Posterior vena cava (tissue), 2 donors: ENCODE results near the gene PFAS. TPM values are rescaled to one million over a fixed set of nuclear protein-coding genes. Genes with fewer than 3 reads are reported as not detected.

Experiments
- DNase-seq: peaks from one replicate; pipeline ENCODE4 v3.0.0-alpha.2; 2020; ENCODE audit warnings: low spot score
- intact Hi-C, 2 donors: fragments of 100-400 bp; cut with DNase I; formaldehyde crosslinking; loops; one replicate each; pipeline versions ENCODE4 v1.14.1 to v1.14.2; 2022 to 2023
- total RNA-seq, 2 donors: library from RNA; stranded (reverse); fragmentation: NEBNext Ultra II Directional; extraction: Animal tissue kit (Norgen Biotek cat#: 25700); gene quantifications; one replicate each; pipeline ENCODE4 v1.2.1, GENCODE V29; 2021
- donor health status: DM: yes; HTN: yes; CAD: no.
- donor health status: DM: yes; HTN: yes; CAD: no.

Gene PFAS
- total RNA-seq, 2 donors from 2014 or later, result 20.3 to 23.9 TPM

- intact Hi-C loops, result no loop called here
- no peak for DNase-seq
These were observed 69.2 kb downstream of the PFAS start for GRCh38 chr17:8318010-8318935.

Other genes starting within 250 kb of the PFAS start
- gene GUCY2D, start 246.7 kb upstream of the PFAS start, total RNA-seq, result not detected
- gene ALOX15B, start 210.2 kb upstream of the PFAS start, total RNA-seq, result 1 to 10 TPM in 1 of 2 donors, under 1 TPM in 1; 0.48 to 3.3 TPM
- gene ALOX12B, start 161.6 kb upstream of the PFAS start, total RNA-seq, result not detected
- not detected for gene ALOXE3, start 130.8 kb upstream of the PFAS start, total RNA-seq
- under 1 TPM in 1 of 2 donors, not detected in 1; 0.67 TPM for gene HES7, start 125.2 kb upstream of the PFAS start, total RNA-seq
- 100 to 1,000 TPM; 203 to 206 TPM for gene PER1, start 96.9 kb upstream of the PFAS start, total RNA-seq
- gene VAMP2, start 86.3 kb upstream of the PFAS start, total RNA-seq, result 10 to 100 TPM; 66.7 to 80.1 TPM
- gene TMEM107, start 72.9 kb upstream of the PFAS start, total RNA-seq, result 10 to 100 TPM; 12.9 to 16.4 TPM
- 1 to 10 TPM; 4.5 to 5.6 TPM for gene BORCS6, start 59.1 kb upstream of the PFAS start, total RNA-seq
- under 1 TPM in 1 of 2 donors, not detected in 1; 0.69 TPM for gene AURKB, start 38.7 kb upstream of the PFAS start, total RNA-seq
- gene CTC1, start 1.2 kb upstream of the PFAS start, total RNA-seq, result 10 to 100 TPM; 23.2 to 29.8 TPM
- gene RANGRF, start 39.4 kb downstream of the PFAS start, total RNA-seq, result 10 to 100 TPM; 16.9 to 19.1 TPM
- gene SLC25A35, start 46.1 kb downstream of the PFAS start, total RNA-seq, result 1 to 10 TPM; 1.8 to 5.7 TPM
- 10 to 100 TPM; 17.8 to 22.3 TPM for gene ARHGEF15, start 61.0 kb downstream of the PFAS start, total RNA-seq
- gene ODF4, start 90.6 kb downstream of the PFAS start, total RNA-seq, result not detected
- gene RPL26, start 133.9 kb downstream of the PFAS start, total RNA-seq, result 1,000 to 10,000 TPM; 1,249 to 1,265 TPM
- gene RNF222, start 148.5 kb downstream of the PFAS start, total RNA-seq, result not detected
- gene NDEL1, start 186.6 kb downstream of the PFAS start, total RNA-seq, result 10 to 100 TPM; 60.8 to 78.9 TPM